Transverse colon (tissue), 3 donors: ENCODE measurements around the gene BRD2.

ENCODE experiments used
- CTCF ChIP-seq, 5 experiments: fragments of 200-600 bp in 3 of 5; fragments of 450-650 bp in 2 of 5; sonication (generic) in 3 of 5; IDR thresholded peaks; 1 replicate in 2 of 5; 2 replicates in 3 of 5; pipeline ENCODE4 v1.5.1; 2016 to 2017; ENCODE audit warnings: antibody characterized with exemption in 5 of 5, inconsistent platforms in 3 of 5, mild to moderate bottlenecking in 2 of 5, moderate library complexity in 1 of 5
- EP300 ChIP-seq: sonication (generic); formaldehyde crosslinking; IDR thresholded peaks from one replicate; pipeline ENCODE4 v1.6.1; 2017; ENCODE audit warnings: antibody characterized with exemption, low read depth
- POLR2A ChIP-seq: fragments of 450-650 bp; IDR thresholded peaks from one replicate; pipeline ENCODE4 v1.6.1; 2016; ENCODE audit warnings: antibody characterized with exemption, mild to moderate bottlenecking, moderate library complexity

GRCh38 chr6:32989368-32989767, 21.0 kb downstream of the BRD2 start:
- TF ChIP-seq CTCF (IDR thresholded peaks at IDR 0.05) = no peak
- no peak for TF ChIP-seq POLR2A
- TF ChIP-seq EP300 = no peak
